Activated CD4-positive, CD25-positive, alpha-beta regulatory T cell treated with anti-CD3 and anti-CD28 coated beads, Interleukin-2, amount 50 U/mL, for 24 hours (primary cell): Measurements from ENCODE around the gene IMMP2L.
"Not testable (repeated sequence)": the region's sequence is repeated elsewhere in the genome, so short reads cannot be mapped to it uniquely, and the experiment has no call there.

Experiments
- ATAC-seq, 2 donors: fragments of 150-1000 bp; cut with Tn5 transposase; one replicate each; pipeline ENCODE4 v1.10.0; 2021; ENCODE audit warnings: mild to moderate bottlenecking in 1 of 2, moderate library complexity in 1 of 2

The IMMP2L gene

GRCh38 chr7:111328487-111328886 lies 233.8 kb downstream of the IMMP2L start:
- no peak for ATAC-seq

GRCh38 chr7:111324776-111325175 lies 237.5 kb downstream of the IMMP2L start:
- no peak for ATAC-seq

GRCh38 chr7:111324228-111324627 lies 238.1 kb downstream of the IMMP2L start:
- no peak for ATAC-seq

GRCh38 chr7:111323670-111324069 lies 238.6 kb downstream of the IMMP2L start:
- not testable (repeated sequence) for ATAC-seq

- ATAC-seq: no peak
Observed at GRCh38 chr7:111320133-111320532, 242.2 kb downstream of the IMMP2L start.

GRCh38 chr7:111312966-111313365 lies 249.3 kb downstream of the IMMP2L start:
- no peak for ATAC-seq

- no peak for ATAC-seq
Observed at GRCh38 chr7:111308691-111309090, 253.6 kb downstream of the IMMP2L start.

- no peak for ATAC-seq
Observed at GRCh38 chr7:111301891-111302290, 260.4 kb downstream of the IMMP2L start.

- ATAC-seq: no peak
Observed at GRCh38 chr7:111294494-111294893, 267.8 kb downstream of the IMMP2L start.

GRCh38 chr7:111292026-111292470 lies 270.2 kb downstream of the IMMP2L start:
- ATAC-seq: no peak

- no peak for ATAC-seq
Observed at GRCh38 chr7:111290982-111291381, 271.3 kb downstream of the IMMP2L start.

GRCh38 chr7:111290419-111290818 lies 271.9 kb downstream of the IMMP2L start:
- no peak for ATAC-seq

GRCh38 chr7:111288441-111288840 lies 273.9 kb downstream of the IMMP2L start:
- ATAC-seq: not testable (repeated sequence)

GRCh38 chr7:111282626-111283025 lies 279.7 kb downstream of the IMMP2L start:
- no peak for ATAC-seq

- ATAC-seq: no peak
Observed at GRCh38 chr7:111274857-111275256, 287.4 kb downstream of the IMMP2L start.

- no peak for ATAC-seq
Observed at GRCh38 chr7:111272092-111272491, 290.2 kb downstream of the IMMP2L start.

- ATAC-seq: not testable (repeated sequence)
Observed at GRCh38 chr7:111270794-111271193, 291.5 kb downstream of the IMMP2L start.

GRCh38 chr7:111268941-111269340 lies 293.4 kb downstream of the IMMP2L start:
- ATAC-seq: no peak

GRCh38 chr7:111266613-111267012 lies 295.7 kb downstream of the IMMP2L start:
- ATAC-seq: no peak

GRCh38 chr7:111265394-111265793 lies 296.9 kb downstream of the IMMP2L start:
- no peak for ATAC-seq

- ATAC-seq: no peak
Observed at GRCh38 chr7:111264981-111265380, 297.3 kb downstream of the IMMP2L start.

- no peak for ATAC-seq
Observed at GRCh38 chr7:111264111-111264868, 298.0 kb downstream of the IMMP2L start.

- ATAC-seq: no peak
Observed at GRCh38 chr7:111262293-111263116, 299.8 kb downstream of the IMMP2L start.

GRCh38 chr7:111261496-111261895 lies 300.8 kb downstream of the IMMP2L start:
- no peak for ATAC-seq
